GM13977 (cell line): ENCODE data around the gene ZNF674.
"Not testable (repeated sequence)": the region's sequence is repeated elsewhere in the genome, so short reads cannot be mapped to it uniquely, and the experiment has no call there.

Source experiments
- DNase-seq: peaks from one replicate; pipeline ENCODE4 v3.0.0; 2012; ENCODE audit warnings: low spot score
- in situ Hi-C: fragments of 300-500 bp; cut with MboI; formaldehyde crosslinking; loops from one replicate; pipeline ENCODE4 v1.12.0; 2022; ENCODE audit warnings: low sequenced_read_pairs, low pct_unique_long_range_greater_than_20kb, mixed read lengths, inconsistent platforms; ENCODE audit not compliant: unreplicated experiment
- TF ChIP-seq, protein P1 (sequence below): IDR thresholded peaks from 2 replicates; pipeline ENCODE4 v1.5.1; 2012; ENCODE audit warnings: mild to moderate bottlenecking, control low read depth; ENCODE audit not compliant: insufficient read depth; ENCODE audit errors: extremely low read depth, missing control alignments

Gene ZNF674

DNA sequence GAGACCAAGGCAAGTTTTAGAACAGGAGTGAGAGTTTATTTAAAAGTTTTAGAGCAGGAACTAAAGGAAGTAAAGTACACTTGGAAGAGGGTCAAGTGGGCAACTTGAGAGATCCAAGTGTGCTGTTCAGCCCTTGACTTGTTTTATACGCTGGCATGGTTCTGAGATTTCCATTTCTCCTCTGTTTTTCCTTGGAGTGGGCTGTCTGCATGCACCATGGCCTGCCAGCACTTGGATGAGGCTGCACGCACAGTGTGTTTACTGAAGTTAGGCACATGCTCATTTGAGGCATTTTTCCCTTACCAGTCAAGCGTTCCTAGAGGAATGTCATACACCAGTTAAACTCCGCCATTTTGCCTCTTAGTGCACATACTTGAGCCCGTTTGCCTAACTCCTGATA is 8.7 kb upstream of the ZNF674 start:
- in situ Hi-C loops = loop anchor here (10.0 kb wide), 1 partner anchor 81 kb away; no protein-coding TSS in a partner anchor
- TF ChIP-seq, protein P1, sequence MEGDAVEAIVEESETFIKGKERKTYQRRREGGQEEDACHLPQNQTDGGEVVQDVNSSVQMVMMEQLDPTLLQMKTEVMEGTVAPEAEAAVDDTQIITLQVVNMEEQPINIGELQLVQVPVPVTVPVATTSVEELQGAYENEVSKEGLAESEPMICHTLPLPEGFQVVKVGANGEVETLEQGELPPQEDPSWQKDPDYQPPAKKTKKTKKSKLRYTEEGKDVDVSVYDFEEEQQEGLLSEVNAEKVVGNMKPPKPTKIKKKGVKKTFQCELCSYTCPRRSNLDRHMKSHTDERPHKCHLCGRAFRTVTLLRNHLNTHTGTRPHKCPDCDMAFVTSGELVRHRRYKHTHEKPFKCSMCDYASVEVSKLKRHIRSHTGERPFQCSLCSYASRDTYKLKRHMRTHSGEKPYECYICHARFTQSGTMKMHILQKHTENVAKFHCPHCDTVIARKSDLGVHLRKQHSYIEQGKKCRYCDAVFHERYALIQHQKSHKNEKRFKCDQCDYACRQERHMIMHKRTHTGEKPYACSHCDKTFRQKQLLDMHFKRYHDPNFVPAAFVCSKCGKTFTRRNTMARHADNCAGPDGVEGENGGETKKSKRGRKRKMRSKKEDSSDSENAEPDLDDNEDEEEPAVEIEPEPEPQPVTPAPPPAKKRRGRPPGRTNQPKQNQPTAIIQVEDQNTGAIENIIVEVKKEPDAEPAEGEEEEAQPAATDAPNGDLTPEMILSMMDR = no peak

DNA sequence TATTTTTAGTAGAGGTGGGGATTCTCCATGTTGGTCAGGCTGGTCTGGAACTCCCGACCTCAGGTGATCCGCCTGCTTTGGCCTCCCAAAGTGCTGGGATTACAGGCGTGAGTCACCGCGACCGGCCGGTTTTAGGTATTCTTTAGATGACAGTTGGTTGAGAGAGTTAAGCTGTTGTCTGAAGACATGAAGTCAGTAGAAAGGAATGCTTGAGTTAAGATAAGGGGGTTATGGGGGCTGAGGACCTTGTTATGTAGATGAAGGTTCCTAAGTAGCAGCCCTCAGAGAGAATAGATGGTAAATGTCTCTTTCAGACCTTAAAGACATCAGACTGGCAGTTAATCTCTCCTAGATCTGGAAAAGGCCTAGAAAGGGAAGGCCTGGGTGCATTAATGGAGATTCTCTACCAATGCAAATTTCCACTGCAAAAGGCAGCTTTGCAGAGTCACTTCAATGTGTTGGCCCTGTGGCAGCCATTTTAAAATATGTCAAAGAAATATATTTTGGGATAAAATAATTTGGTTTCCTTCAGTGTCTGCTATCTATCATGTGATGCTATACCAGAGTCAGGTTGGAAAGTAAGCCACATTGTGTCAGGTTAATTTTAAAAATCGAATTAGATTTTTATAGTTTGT is 6.4 kb upstream of the ZNF674 start:
- in situ Hi-C loops = loop anchor here (10.0 kb wide), 1 partner anchor 83 kb away; no protein-coding TSS in a partner anchor
- no peak for DNase-seq
- TF ChIP-seq, protein P1 = no peak

More for the DNA sequence above, 8.7 kb upstream of the ZNF674 start:
- DNase-seq = no peak

DNA sequence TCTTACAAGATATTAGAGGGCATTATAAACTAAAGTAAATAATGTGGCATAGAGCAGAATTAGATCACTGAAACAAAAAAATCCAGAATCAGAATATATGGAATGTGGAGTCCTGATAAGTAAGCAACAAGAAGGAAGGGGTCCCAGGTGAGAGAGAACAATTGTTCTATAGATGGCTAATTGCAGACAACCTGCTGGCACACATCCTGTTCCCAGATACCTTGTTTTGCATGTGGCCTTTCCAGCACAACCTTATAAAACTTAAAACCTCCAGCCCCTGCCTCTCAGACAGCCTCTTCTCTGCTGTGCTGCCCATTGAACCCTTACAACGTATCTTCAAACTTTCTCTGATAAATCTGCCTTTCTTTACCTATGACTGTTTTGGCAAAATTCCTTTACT is 4.7 kb upstream of the ZNF674 start:
- in situ Hi-C loops = loop anchor here (10.0 to 25.0 kb wide), 2 partner anchors 85 to 113 kb away; no protein-coding TSS in a partner anchor
- TF ChIP-seq, protein P1 = no peak

DNA sequence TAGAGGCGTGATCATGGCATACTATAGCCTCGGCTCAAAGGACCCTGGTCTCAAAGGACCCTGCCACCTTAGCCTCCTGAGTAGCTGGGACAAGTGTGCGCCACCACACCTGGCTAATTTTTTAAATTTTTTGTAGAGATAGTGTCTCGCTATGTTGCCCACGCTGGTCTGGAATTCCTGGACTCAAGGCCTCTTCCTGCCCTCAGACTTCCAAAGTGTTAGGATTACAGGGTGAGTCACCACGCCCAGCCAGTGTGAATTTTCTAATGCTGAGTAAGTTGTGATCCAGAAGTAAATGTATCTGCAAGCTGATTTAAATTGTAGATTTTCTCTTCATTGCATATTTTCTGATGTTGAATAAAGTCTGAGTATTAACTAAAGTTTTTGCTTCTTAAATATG is 2.6 kb upstream of the ZNF674 start:
- in situ Hi-C loops = loop anchor here (25.0 kb wide), 1 partner anchor 111 kb away; no protein-coding TSS in a partner anchor
- no peak for DNase-seq
- TF ChIP-seq, protein P1 = no peak

More for the DNA sequence above, 4.7 kb upstream of the ZNF674 start:
- DNase-seq = no peak

DNA sequence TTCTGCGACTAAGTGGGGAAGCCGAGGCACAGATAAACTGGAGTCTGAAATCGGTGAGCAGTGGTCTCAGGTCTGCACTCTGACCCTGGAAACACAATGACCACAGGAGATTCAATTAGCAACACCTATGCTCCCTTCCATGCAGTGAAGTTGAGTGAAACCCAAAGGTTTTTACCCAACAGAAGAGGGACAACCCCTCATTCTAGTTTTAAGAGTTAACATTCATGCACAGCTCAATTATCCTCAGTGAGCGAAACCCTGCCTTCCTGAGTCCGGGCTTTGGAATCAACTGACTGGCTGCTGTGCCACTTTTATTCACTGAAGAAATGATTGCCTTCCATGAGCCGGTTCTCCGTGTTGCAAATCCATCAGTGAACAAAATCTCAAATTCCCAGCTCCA is 694 bp downstream of the ZNF674 start:
- in situ Hi-C loops = loop anchor here (25.0 kb wide), 1 partner anchor 107 kb away; no protein-coding TSS in a partner anchor

DNA sequence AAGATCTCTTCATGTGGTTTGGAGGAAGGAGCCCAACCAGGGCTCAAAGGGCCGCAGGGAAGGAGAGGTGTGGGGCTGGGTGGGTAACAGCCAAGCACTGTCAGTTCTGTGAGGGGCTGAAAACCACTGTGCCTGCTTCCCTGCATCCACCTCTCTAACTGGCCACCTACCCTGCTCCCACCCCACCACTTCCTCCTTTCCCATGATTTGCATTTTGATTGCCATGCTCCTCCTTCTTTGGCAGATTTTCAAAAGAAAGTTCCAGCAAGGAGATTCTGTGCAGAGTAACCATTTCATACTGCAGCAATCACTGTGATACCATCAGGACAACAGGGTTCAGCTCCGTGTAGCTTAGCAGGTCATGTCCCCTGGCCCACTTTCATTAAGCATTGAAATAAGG is 1.8 kb downstream of the ZNF674 start:
- TF ChIP-seq, protein P1 = no peak
- in situ Hi-C loops = loop anchor here (25.0 kb wide), 1 partner anchor 106 kb away; no protein-coding TSS in a partner anchor
- DNase-seq = no peak

More for the DNA sequence above, 694 bp downstream of the ZNF674 start:
- not testable (repeated sequence) for DNase-seq

DNA sequence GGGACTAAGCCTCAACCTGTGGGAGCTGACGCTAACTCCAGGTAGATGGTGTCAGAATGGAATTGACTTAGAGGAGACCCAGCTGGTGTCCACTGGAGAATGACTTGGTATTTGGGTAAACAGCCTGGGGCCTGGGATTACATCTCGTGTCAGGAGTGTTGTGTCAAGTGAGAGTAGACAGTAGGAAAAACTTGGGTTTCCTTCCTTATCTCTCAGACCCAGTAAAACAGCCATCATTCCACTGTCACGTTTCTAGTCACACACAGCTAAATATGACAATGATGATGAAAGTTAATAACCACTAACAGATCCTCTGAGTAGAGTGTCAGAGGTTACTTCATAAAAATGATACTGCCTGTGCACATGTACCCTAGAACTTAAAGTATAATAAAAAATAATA is 13.8 kb downstream of the ZNF674 start:
- in situ Hi-C loops = loop anchor here (25.0 kb wide), 1 partner anchor 94 kb away; no protein-coding TSS in a partner anchor
- TF ChIP-seq, protein P1 = no peak
- no peak for DNase-seq

DNA sequence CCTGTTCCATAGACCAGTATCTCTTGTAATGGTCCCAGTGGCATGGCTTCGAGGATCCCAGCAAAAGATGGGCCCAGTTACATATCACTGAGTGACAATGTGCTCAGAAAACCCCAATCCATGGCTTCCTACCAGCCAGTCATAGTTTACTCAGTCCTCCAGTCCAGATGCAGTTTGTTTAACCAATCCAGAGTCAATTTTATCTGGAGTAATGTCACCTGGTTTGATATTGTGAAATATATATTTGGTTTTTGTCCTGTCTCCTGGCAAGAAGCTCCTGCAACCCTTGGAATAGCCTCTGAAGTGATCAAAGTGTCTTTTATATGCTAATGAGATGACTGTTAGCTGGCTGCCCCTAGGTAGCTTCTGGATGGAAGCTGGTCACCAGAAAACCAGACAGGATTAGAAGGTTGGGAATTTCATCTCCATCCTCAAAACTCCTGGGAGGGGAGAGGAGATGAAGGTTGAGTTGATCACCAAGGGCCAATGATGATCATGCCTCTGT is 14.8 kb downstream of the ZNF674 start:
- DNase-seq = not testable (repeated sequence)
- in situ Hi-C loops = loop anchor here (25.0 kb wide), 1 partner anchor 93 kb away; no protein-coding TSS in a partner anchor

DNA sequence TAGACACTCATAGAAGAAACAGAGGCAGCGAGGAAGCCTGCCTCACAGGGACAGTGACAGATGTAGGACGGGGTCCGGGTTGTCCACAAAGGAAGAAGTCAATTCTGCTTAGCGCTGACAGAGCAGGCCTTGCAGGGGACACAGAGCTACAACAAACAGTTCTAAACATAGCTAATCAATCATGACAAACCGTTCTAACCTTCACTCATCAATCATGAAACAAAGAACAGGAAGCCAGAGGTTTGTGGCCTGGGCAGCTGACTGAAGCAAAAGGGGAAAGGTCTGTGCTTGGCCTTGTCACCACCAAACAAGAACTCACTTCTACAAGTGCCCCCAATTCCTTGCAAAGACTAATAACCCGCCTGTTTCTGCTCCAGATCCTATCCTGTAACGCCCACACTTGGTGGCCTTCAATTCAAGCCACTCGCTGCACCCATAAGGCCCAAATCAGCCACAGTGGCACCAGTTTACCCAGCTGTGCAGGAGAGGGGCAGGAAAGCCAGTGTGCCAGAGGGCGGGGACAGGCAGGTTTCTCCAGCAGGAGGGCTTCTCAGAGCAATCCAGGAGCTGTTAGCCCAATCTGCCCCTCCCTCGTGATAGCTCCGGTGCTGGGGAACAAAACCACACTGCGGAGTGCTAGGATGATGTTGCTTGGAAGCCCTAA is 15.3 kb downstream of the ZNF674 start:
- in situ Hi-C loops = loop anchor here (25.0 kb wide), 1 partner anchor 93 kb away; no protein-coding TSS in a partner anchor
- not testable (repeated sequence) for DNase-seq

DNA sequence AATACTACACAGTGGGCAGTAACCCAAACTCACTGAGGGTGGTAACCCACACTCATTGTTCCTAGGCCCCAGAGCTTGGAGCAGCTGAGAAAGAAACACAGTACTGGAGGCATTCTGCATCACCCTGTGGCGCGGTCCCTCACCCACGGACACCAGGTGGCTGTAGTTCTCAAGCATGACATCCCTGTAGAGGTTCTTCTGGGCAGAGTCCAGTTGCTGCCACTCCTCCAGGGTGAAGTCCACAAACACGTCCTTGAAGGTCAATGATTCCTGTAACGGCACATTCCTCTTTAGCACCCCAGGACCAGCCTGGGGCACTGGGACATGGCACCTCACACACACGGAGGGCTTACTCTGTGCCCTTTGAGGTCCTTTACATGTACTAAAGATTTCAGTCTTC is 16.6 kb downstream of the ZNF674 start:
- in situ Hi-C loops = loop anchor here (25.0 kb wide), 1 partner anchor 91 kb away; no protein-coding TSS in a partner anchor
- DNase-seq = not testable (repeated sequence)
